ENCODE results near the gene TPRKB. TPM values are rescaled to one million over a fixed set of nuclear protein-coding genes. Genes with fewer than 3 reads are reported as not detected.
"Not testable (repeated sequence)": the region's sequence is repeated elsewhere in the genome, so short reads cannot be mapped to it uniquely, and the experiment has no call there.

The TPRKB gene
- total RNA-seq, 1 experiment from 2014 or later: 44.7 TPM

DNA sequence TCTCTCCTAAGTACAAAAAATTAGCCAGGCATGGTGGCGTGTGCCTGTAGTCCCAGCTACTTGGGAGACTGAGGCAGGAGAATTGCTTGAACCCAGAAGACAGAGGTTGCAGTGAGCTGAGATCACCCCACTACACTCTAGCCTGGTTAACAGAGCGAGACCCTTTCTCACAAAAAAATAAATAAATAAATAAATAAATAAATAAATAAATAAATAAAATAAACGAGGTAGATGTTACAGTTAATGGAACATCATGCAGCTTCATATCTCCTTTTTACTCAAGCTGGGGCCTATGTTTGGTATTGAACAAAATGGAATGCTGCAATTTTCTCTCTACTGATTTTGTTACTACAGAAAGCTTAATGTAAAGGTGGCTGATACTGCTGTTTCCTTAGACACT, 40.6 kb downstream of the TPRKB start:
- H2BK12ac ChIP-seq (ENCODE audit: insufficient read length, low read depth, low read length); H3K27ac Mint-ChIP-seq; H3K4me1 Mint-ChIP-seq; H2BK5ac ChIP-seq (ENCODE audit: insufficient read length, low read length); H4K20me1 ChIP-seq (ENCODE audit: control insufficient read depth, insufficient read depth, insufficient read length); H2AFZ ChIP-seq (ENCODE audit: low read length); H3K27me3 ChIP-seq (ENCODE audit: insufficient read depth, low read length); H3K27ac ChIP-seq (ENCODE audit: insufficient read length, low read depth, low read length); H3K36me3 Mint-ChIP-seq (ENCODE audit: insufficient read depth in 1 of 3, low read depth in 3 of 3); H3K9ac ChIP-seq (ENCODE audit: extremely low read depth, insufficient read length, low read length); H2BK20ac ChIP-seq (ENCODE audit: low read depth, low read length, poor library complexity, severe bottlenecking); H3K56ac ChIP-seq (ENCODE audit: insufficient read length, low read depth, low read length); H3K4me3 Mint-ChIP-seq; H4K5ac ChIP-seq (ENCODE audit: insufficient read length, low read depth, low read length); H3K4me2 ChIP-seq (ENCODE audit: insufficient read depth, insufficient read length, low read length); H2BK120ac ChIP-seq (ENCODE audit: low read depth, low read length, poor library complexity, severe bottlenecking); H3K79me2 ChIP-seq (ENCODE audit: insufficient read depth, low read length); H2AK5ac ChIP-seq (ENCODE audit: insufficient read length, low read length); H3T11ph ChIP-seq (ENCODE audit: low read length); H3K79me1 ChIP-seq (ENCODE audit: insufficient read depth, low read depth, low read length, poor library complexity, severe bottlenecking); H3K23me2 ChIP-seq (ENCODE audit: insufficient read length, low read depth, low read length, poor library complexity, severe bottlenecking); H3K9me3 ChIP-seq (ENCODE audit: control insufficient read depth, low read depth, low read length); H3K23ac ChIP-seq (ENCODE audit: insufficient read length, low read depth, low read length); H4K91ac ChIP-seq (ENCODE audit: insufficient read length, low read depth, low read length); DNase-seq; H3K18ac ChIP-seq (ENCODE audit: insufficient read length, low read depth, low read length); H3K14ac ChIP-seq (ENCODE audit: insufficient read depth, low read length); H2BK15ac ChIP-seq (ENCODE audit: low read depth, low read length); H3K4me1 ChIP-seq (ENCODE audit: insufficient read depth, low read length); H3K4ac ChIP-seq (ENCODE audit: low read depth, low read length); H4K8ac ChIP-seq (replicated peaks; ENCODE audit: insufficient read length, low read depth, low read length): not testable (repeated sequence)
- peaks cover 38% of the 10 kb centered on the region for H3K27me3 Mint-ChIP-seq (ENCODE audit: low read depth)
- peaks cover 28 to 34% of the 10 kb centered on the region in 2 experiments for H3K9me3 Mint-ChIP-seq
- no CpG with 5 or more reads among the region's 3 CpGs for WGBS (ENCODE audit: extremely low coverage, insufficient read length, low lambda C conversion rate)

Data from H9 (cell line).